H1 (cell line): ENCODE measurements around the gene PDZD2.

Experiments
- BRCA1 ChIP-seq: IDR thresholded peaks from 2 replicates; pipeline ENCODE4 v1.6.1; 2012; ENCODE audit warnings: low read depth, low read length, improper control_type of control experiment
- GABPA ChIP-seq: IDR thresholded peaks from 2 replicates; pipeline ENCODE4 v1.6.1; 2011; ENCODE audit warnings: mild to moderate bottlenecking, low read length, moderate library complexity, borderline replicate concordance; ENCODE audit not compliant: insufficient read depth
- GTF2F1 ChIP-seq: IDR thresholded peaks from 2 replicates; pipeline ENCODE4 v1.6.1; 2012; ENCODE audit warnings: low read depth, low read length, improper control_type of control experiment, borderline replicate concordance
- KDM5A ChIP-seq: fragments of 200-600 bp; IDR thresholded peaks from 2 replicates; pipeline ENCODE4 v1.7.1; 2012; ENCODE audit warnings: mild to moderate bottlenecking, low read length, inconsistent platforms, mixed read lengths
- POLR2A ChIP-seq, 2 experiments: IDR thresholded peaks; 1 replicate in 1 of 2; 2 replicates in 1 of 2; pipeline ENCODE4 v1.6.1; 2011; ENCODE audit warnings: low read depth in 2 of 2, low read length in 2 of 2, mild to moderate bottlenecking in 2 of 2; ENCODE audit errors: control extremely low read depth in 1 of 2
- TF ChIP-seq, protein P1 (sequence below): IDR thresholded peaks from 2 replicates; pipeline ENCODE4 v1.6.1; 2012; ENCODE audit warnings: inconsistent platforms

DNA sequence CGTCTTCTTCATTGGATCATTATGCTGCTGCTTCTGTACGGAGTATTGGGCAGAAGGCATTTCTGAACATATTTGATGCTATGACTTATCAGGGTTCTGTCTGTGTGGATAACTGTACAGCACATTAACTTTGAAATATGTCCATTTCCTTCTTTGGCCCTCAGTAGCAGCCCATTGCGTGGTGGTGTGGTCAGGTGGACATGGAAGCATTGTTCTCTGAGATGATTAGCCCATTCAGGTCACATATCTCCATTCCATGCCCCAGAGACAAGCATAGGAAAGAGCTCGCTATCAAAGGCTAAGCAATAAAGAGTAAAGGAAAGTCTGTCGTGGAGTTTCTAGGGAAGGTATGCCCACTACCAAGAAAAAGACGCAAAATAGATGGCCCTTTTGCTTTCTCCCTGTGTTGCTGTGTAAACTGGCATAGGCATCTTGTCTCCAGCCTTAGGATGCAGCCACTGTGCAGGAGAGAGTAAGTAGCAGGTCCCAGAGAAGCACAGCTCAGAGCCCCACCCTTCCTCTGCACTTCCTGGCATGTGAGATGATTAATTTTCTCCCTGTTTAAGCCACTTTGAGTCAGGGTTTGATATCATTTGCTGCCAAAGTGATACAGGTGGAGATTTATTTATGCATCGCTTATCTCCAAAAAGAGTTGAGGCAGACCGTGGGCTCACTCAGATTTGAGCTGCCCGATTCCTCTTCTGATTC lies 221.9 kb downstream of the PDZD2 start:
- no peak for TF ChIP-seq POLR2A (IDR thresholded peaks at IDR 0.05; ENCODE audit: control extremely low read depth in 1 of 2, low read depth in 2 of 2, low read length in 2 of 2)
- TF ChIP-seq GTF2F1, result no peak
- no peak for TF ChIP-seq GABPA
- no peak for TF ChIP-seq KDM5A
- TF ChIP-seq BRCA1, result no peak
- TF ChIP-seq, protein P1, sequence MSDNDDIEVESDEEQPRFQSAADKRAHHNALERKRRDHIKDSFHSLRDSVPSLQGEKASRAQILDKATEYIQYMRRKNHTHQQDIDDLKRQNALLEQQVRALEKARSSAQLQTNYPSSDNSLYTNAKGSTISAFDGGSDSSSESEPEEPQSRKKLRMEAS, result no peak
